Ectodermal cell (in vitro differentiated cells): Measurements from ENCODE around the gene TOM1L1.

ENCODE experiments used
- H3K27ac ChIP-seq: 2 replicates; pipeline ENCODE4 v1.7.0; 2013; ENCODE audit warnings: mild to moderate bottlenecking, low read depth, low read length; ENCODE audit not compliant: insufficient read depth, poor library complexity, severe bottlenecking
- H3K27me3 ChIP-seq: 2 replicates; pipeline ENCODE4 v1.7.0; 2013; ENCODE audit warnings: mild to moderate bottlenecking, low read length; ENCODE audit not compliant: insufficient read depth, control insufficient read depth, poor library complexity, severe bottlenecking
- H3K36me3 ChIP-seq: one replicate; pipeline ENCODE4 v1.7.0; 2013; ENCODE audit warnings: low read length; ENCODE audit not compliant: control insufficient read depth, insufficient read depth
- H3K4me1 ChIP-seq: one replicate; pipeline ENCODE4 v1.7.0; 2013; ENCODE audit warnings: low read length; ENCODE audit not compliant: control insufficient read depth, insufficient read depth
- H3K4me3 ChIP-seq: 2 replicates; pipeline ENCODE4 v1.7.0; 2013; ENCODE audit warnings: low read depth, low read length, control low read depth; ENCODE audit not compliant: insufficient read depth
- H3K9me3 ChIP-seq: 2 replicates; pipeline ENCODE4 v1.7.0; 2013; ENCODE audit warnings: mild to moderate bottlenecking, low read length, moderate library complexity; ENCODE audit not compliant: control insufficient read depth
- WGBS, 2 experiments: methylation state at CpG; one replicate each; pipeline ENCODE4 v1.1.7; 2013; ENCODE audit warnings: missing lambda C conversion rate in 2 of 2; 5-methylcytosine and 5-hydroxymethylcytosine counted together

Gene TOM1L1

DNA sequence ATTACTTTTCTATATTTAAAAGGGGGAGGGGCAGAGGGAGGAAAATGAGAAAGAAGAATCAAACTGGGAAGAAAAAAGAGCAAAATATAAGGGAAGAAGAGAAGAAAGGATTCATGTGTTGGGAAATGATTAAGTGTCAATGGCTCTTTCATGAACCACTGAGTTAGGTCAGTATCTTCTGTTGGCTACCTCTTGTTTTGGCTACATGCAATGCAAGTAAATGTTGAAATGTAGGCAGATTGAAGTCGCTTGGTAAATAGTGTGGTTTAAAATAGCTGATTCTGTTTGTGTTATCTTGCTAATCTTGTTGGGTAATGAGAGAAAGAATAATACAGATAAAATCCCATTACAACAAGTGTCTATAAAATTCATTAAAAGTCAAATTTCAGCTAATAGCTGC, 40.6 kb downstream of the TOM1L1 start:
- H3K4me3 ChIP-seq = no peak overlapping the region
- no peak overlapping the region for H3K27ac ChIP-seq
- peaks cover 4% of the 10 kb centered on the region for H3K36me3 ChIP-seq
- no peaks in the 10 kb centered on the region for H3K27me3 ChIP-seq
- WGBS, 2 experiments = 100% methylated on average over 1 of the region's 1 CpG
- no peaks in the 10 kb centered on the region for H3K9me3 ChIP-seq
- H3K4me1 ChIP-seq = no peaks in the 10 kb centered on the region

DNA sequence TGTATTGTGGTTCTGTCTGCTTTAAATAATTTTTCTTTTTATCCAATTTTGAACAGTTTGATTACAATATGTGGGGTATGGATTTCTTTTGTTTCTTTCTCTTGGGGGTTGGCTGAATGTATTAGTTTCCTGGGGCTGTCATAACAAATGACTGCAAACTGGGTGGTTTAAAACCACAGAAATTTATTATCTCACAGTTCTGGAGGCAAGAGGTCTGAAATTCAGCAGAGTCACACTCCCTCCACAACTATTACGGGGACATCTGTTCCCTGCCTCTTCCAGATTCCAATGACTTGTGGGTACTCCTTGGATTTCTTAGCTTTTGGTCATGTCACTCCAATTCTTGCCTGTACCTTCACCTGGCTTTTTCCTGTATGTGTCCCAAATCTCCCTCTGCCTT, 44.1 kb downstream of the TOM1L1 start:
- no peaks in the 10 kb centered on the region for H3K4me1 ChIP-seq
- H3K9me3 ChIP-seq = no peaks in the 10 kb centered on the region
- 87 to 95% methylated on average over 1 of the region's 1 CpG for WGBS, 2 experiments
- H3K27me3 ChIP-seq = no peaks in the 10 kb centered on the region
- no peak overlapping the region for H3K27ac ChIP-seq
- H3K4me3 ChIP-seq = no peak overlapping the region
- peaks cover 11% of the 10 kb centered on the region for H3K36me3 ChIP-seq

GRCh38 chr17:54945231-54945630, 44.6 kb downstream of the TOM1L1 start:
- peaks cover 15% of the 10 kb centered on the region for H3K36me3 ChIP-seq
- 91 to 100% methylated on average over 1 of the region's 1 CpG for WGBS, 2 experiments

DNA sequence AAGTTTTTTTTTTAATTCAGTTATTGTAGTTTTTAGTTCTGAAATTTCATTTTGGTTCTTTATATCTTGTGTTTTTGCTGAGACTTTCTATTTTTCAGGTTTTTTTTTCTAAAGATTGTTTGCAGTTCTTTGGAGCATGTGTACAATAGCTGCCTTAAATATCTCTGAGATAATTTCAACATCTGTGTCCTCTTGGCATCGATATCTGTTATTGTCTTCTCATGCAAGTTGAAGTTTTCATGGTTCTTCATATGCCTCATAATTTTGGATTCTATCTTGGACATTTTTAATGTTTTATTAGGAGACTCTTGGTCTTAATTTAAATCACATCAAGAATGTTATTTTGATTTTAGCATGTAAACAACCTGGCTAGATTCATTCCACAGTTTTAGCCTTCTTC, 45.0 kb downstream of the TOM1L1 start:
- no peaks in the 10 kb centered on the region for H3K4me1 ChIP-seq
- no peaks in the 10 kb centered on the region for H3K9me3 ChIP-seq
- H3K4me3 ChIP-seq = no peak overlapping the region
- H3K27ac ChIP-seq = no peak overlapping the region
- peaks cover 15% of the 10 kb centered on the region for H3K36me3 ChIP-seq
- 93 to 100% methylated on average over 1 of the region's 1 CpG for WGBS, 2 experiments
- no peaks in the 10 kb centered on the region for H3K27me3 ChIP-seq

More at GRCh38 chr17:54945231-54945630, 44.6 kb downstream of the TOM1L1 start:
- Histone ChIP-seq H3K27me3 (no peaks in the 10 kb centered on the region), H3K4me3 (no peak overlapping the region), H3K27ac (no peak overlapping the region), H3K9me3 (no peaks in the 10 kb centered on the region), H3K4me1 (no peaks in the 10 kb centered on the region)

- 92 to 97% methylated on average over 2 of the region's 2 CpGs for WGBS, 2 experiments
- H3K4me3 ChIP-seq = no peak overlapping the region
- no peaks in the 10 kb centered on the region for H3K9me3 ChIP-seq
- peaks cover 15% of the 10 kb centered on the region for H3K36me3 ChIP-seq
- H3K27ac ChIP-seq = no peak overlapping the region
- H3K27me3 ChIP-seq = no peaks in the 10 kb centered on the region
- no peaks in the 10 kb centered on the region for H3K4me1 ChIP-seq
Measured at GRCh38 chr17:54947396-54947795, 46.7 kb downstream of the TOM1L1 start.

DNA sequence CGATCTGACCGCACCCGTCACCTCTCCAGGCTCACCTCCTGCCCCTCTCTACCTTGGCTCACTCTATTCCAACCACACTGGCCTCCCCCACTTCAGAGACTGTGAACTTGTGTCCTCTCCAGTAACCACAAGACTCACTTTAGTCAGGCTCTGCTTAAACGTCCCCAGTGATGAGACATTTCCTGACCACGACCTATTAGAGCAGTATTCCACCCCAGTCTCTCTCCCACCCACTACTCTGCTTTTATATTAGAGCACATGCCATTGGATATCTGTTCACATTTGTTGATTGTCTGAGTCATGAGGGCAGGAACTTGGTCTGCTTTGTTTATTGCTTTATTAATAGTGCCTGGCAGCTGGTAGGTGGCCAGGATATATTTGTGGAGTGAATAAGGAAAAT, 47.7 kb downstream of the TOM1L1 start:
- Histone ChIP-seq H3K4me1 (no peaks in the 10 kb centered on the region), H3K27ac (no peak overlapping the region), H3K4me3 (no peak overlapping the region), H3K27me3 (no peaks in the 10 kb centered on the region), H3K9me3 (no peaks in the 10 kb centered on the region), H3K36me3 (peaks cover 15% of the 10 kb centered on the region)
- 95 to 97% methylated on average over 5 of the region's 5 CpGs for WGBS, 2 experiments

GRCh38 chr17:54950116-54950515, 49.5 kb downstream of the TOM1L1 start:
- Histone ChIP-seq H3K4me1 (no peaks in the 10 kb centered on the region), H3K27ac (no peak overlapping the region), H3K36me3 (peaks cover 17% of the 10 kb centered on the region), H3K4me3 (no peak overlapping the region), H3K27me3 (no peaks in the 10 kb centered on the region), H3K9me3 (no peaks in the 10 kb centered on the region)
- 98 to 100% methylated on average over 2 of the region's 2 CpGs for WGBS, 2 experiments

- H3K27me3 ChIP-seq = no peaks in the 10 kb centered on the region
- H3K9me3 ChIP-seq = no peaks in the 10 kb centered on the region
- no peaks in the 10 kb centered on the region for H3K4me1 ChIP-seq
- peaks cover 18% of the 10 kb centered on the region for H3K36me3 ChIP-seq
- H3K27ac ChIP-seq = no peak overlapping the region
- WGBS, 2 experiments = 98% methylated on average over 3 to 4 of the region's 4 CpGs
- H3K4me3 ChIP-seq = no peak overlapping the region
Measured at GRCh38 chr17:54951286-54951685, 50.6 kb downstream of the TOM1L1 start.

GRCh38 chr17:54956791-54957190, 56.1 kb downstream of the TOM1L1 start:
- H3K27ac ChIP-seq = no peak overlapping the region
- H3K27me3 ChIP-seq = no peaks in the 10 kb centered on the region
- no peaks in the 10 kb centered on the region for H3K9me3 ChIP-seq
- WGBS, 2 experiments = 79 to 81% methylated on average over 3 of the region's 3 CpGs
- H3K4me3 ChIP-seq = no peak overlapping the region
- H3K36me3 ChIP-seq = peaks cover 31% of the 10 kb centered on the region
- no peaks in the 10 kb centered on the region for H3K4me1 ChIP-seq

DNA sequence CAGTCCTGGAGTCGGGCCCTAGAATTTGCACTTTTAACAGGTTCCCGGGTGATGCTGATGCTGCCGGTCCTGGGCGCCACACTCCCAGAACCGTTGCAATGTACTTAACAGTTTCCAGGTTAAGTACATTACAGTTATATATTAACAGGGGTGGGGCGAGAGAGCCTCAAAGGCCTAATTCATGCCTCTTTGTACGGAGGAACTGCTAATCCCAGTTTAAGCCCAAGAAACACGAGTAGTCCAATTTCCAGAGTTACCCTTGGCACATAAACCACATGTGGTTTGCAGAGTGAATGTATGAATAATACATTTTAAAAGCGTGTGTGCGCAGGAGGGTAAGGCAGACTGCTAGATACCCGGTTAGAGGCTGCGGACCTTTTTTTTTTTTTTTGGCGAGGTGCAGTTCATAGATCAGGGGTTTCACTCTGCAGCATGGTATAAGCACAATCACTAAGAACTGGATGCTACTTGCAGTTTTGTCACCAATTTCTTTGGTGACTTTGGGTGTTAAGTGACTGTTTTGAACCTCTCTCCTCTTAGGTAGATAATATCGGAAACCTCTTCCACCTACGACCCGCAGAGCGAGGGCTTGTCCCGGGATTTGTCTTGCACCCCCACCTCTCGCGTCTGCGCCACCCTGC, 67.1 kb downstream of the TOM1L1 start:
- H3K4me3 ChIP-seq = peak overlapping the region; percentile 81
- H3K9me3 ChIP-seq = no peaks in the 10 kb centered on the region
- peak overlapping the region; percentile 58 for H3K27ac ChIP-seq
- H3K36me3 ChIP-seq = peaks cover 14% of the 10 kb centered on the region
- H3K4me1 ChIP-seq = peaks cover 9% of the 10 kb centered on the region
- WGBS, 2 experiments = 0 to 2% methylated on average over 20 of the region's 21 CpGs
- H3K27me3 ChIP-seq = no peaks in the 10 kb centered on the region
